ENCODE results near the gene LTBR. TPM values are rescaled to one million over a fixed set of nuclear protein-coding genes. Genes with fewer than 3 reads are reported as not detected.

LTBR gene
- total and polyA plus RNA-seq, 12 donors: 34.6 to 295 (median 140) TPM

- peaks cover 60 to 63% of the 10 kb centered on the region in 2 donors for H3K4me1 ChIP-seq (replicated peaks in 1 of 2)
- H3K4me3 ChIP-seq: no peak overlapping the region
- peak in 5 of 7 donors; percentile 27 to 76 (median 70) for DNase-seq
- no peaks in the 10 kb centered on the region for H3K36me3 ChIP-seq (replicated peaks in 1 of 2)
- TF ChIP-seq POLR2A (IDR thresholded peaks at IDR 0.05) (peak in 1 of 2 donors; percentile 21), CTCF (IDR thresholded peaks at IDR 0.05) (peak in 4 of 6 experiments; percentile 20 to 41 (median 38))
- H3K27ac ChIP-seq: peak overlapping the region; percentile 53 to 85 (median 67)
- H3K27me3 ChIP-seq: no peaks in the 10 kb centered on the region
- WGBS, 4 donors: 47 to 67% (median 49%) methylated on average over 19 of the region's 19 CpGs
- H3K9me3 ChIP-seq (replicated peaks in 1 of 3): no peaks in the 10 kb centered on the region
- intact Hi-C loops (cut with DNase I): no loop called here
These were observed 7.7 kb upstream of the LTBR start for GRCh38 chr12:6376079-6376869.

- no peak overlapping the region for H3K4me3 ChIP-seq
- peak in 1 of 7 donors; percentile 11 for DNase-seq
- no peaks in the 10 kb centered on the region for H3K36me3 ChIP-seq (replicated peaks in 1 of 2)
- no peaks in the 10 kb centered on the region for H3K9me3 ChIP-seq (replicated peaks in 1 of 3)
- no peak for TF ChIP-seq CTCF (IDR thresholded peaks at IDR 0.05)
- TF ChIP-seq POLR2A (IDR thresholded peaks at IDR 0.05): no peak
- H3K4me1 ChIP-seq (replicated peaks in 1 of 2): peaks cover 52 to 58% of the 10 kb centered on the region in 2 donors
- WGBS, 4 donors: 63 to 73% (median 66%) methylated on average over 7 to 10 of the region's 10 CpGs
- no peaks in the 10 kb centered on the region for H3K27me3 ChIP-seq
- H3K27ac ChIP-seq: peak overlapping the region; percentile 7 to 85 (median 55)
- intact Hi-C loops (cut with DNase I): no loop called here
These were observed 6.9 kb upstream of the LTBR start for GRCh38 chr12:6376870-6377666.

- intact Hi-C loops (cut with DNase I): no loop called here
- no peak overlapping the region for H3K4me3 ChIP-seq
- no peaks in the 10 kb centered on the region for H3K36me3 ChIP-seq (replicated peaks in 1 of 2)
- TF ChIP-seq POLR2A (IDR thresholded peaks at IDR 0.05) (no peak), CTCF (IDR thresholded peaks at IDR 0.05) (no peak)
- no peaks in the 10 kb centered on the region for H3K9me3 ChIP-seq (replicated peaks in 1 of 3)
- peak; percentile 23 to 81 (median 72) for DNase-seq
- H3K27me3 ChIP-seq: no peaks in the 10 kb centered on the region
- 36 to 48% (median 41%) methylated on average over 4 of the region's 4 CpGs for WGBS, 4 donors
- H3K27ac ChIP-seq: peak overlapping the region in 4 of 5 donors; percentile 7 to 85 (median 61)
- H3K4me1 ChIP-seq (replicated peaks in 1 of 2): peaks cover 47 to 53% of the 10 kb centered on the region in 2 donors
These were observed 6.3 kb upstream of the LTBR start for GRCh38 chr12:6377667-6377994.

Data from adrenal gland (tissue), 12 donors.